PC-9 (cell line): Measurements from ENCODE around the gene VAT1L.

ENCODE experiments used
- CTCF ChIP-seq: fragments of 200-600 bp; sonication (generic); conservative IDR thresholded peaks from 2 replicates; pipeline ENCODE4 v1.6.1; 2017; ENCODE audit warnings: mixed run types, antibody characterized with exemption, mild to moderate bottlenecking, moderate library complexity
- EZH2 ChIP-seq: fragments of 200-600 bp; sonication (generic); IDR thresholded peaks from 2 replicates; pipeline ENCODE4 v1.8.0; 2017; ENCODE audit warnings: antibody characterized with exemption, low read depth

GRCh38 chr16:77805398-77805797, 17.0 kb downstream of the VAT1L start:
- no peak for TF ChIP-seq CTCF
- TF ChIP-seq EZH2: no peak
